GM10248 (cell line): ENCODE results near the gene THSD7A.

Experiments
- CTCF ChIA-PET: fragments of 300-600 bp; sonication (Branson Sonifier 250); formaldehyde crosslinking; extraction: SDS; loops from one replicate; lab custom pipeline; 2021; ENCODE audit warnings: antibody characterized with exemption; lab: Yijun Ruan, JAX
- POLR2A ChIA-PET: fragments of 350-650 bp; sonication (Branson Sonifier 250); formaldehyde crosslinking; extraction: SDS; loops from one replicate; lab custom pipeline; 2020; ENCODE audit warnings: antibody characterized with exemption; lab: Yijun Ruan, JAX
- DNase-seq: peaks from one replicate; pipeline ENCODE4 v3.0.0; 2012; ENCODE audit errors: extremely low spot score
- TF ChIP-seq, protein P1 (sequence below): IDR thresholded peaks from 2 replicates; pipeline ENCODE4 v1.5.1; 2012; ENCODE audit warnings: mild to moderate bottlenecking, low read depth; ENCODE audit errors: extremely low read depth, missing control alignments, control extremely low read depth

The THSD7A gene

DNA sequence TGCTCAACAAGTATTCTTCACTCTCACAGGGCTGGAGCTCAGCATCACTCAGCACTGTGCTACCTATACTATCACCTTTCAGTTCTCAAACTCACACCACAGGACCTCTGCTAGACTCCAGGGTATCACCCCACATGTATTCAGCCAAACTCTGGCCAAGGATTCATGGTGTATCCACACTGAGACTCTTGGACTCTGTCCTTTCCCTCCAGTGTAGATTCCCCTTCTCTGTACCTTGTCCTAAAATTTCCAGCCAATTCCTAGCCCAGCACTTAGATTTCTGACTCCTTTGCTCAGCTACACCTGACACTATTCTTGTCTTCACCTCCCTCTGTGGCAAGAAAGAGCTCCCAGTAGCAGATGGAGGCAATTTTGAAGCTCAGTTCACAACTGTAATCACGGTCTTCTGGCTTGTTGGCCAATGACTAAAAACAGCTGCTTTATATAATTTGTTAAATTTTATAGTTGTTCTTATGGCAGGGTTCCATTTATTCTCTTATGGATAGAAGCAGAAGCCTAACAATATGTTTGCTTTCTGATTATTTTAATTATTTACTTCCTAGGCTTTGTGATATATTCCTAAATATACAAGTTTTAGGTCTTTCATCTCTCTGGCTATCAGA lies 258.8 kb downstream of the THSD7A start:
- TF ChIP-seq, protein P1, sequence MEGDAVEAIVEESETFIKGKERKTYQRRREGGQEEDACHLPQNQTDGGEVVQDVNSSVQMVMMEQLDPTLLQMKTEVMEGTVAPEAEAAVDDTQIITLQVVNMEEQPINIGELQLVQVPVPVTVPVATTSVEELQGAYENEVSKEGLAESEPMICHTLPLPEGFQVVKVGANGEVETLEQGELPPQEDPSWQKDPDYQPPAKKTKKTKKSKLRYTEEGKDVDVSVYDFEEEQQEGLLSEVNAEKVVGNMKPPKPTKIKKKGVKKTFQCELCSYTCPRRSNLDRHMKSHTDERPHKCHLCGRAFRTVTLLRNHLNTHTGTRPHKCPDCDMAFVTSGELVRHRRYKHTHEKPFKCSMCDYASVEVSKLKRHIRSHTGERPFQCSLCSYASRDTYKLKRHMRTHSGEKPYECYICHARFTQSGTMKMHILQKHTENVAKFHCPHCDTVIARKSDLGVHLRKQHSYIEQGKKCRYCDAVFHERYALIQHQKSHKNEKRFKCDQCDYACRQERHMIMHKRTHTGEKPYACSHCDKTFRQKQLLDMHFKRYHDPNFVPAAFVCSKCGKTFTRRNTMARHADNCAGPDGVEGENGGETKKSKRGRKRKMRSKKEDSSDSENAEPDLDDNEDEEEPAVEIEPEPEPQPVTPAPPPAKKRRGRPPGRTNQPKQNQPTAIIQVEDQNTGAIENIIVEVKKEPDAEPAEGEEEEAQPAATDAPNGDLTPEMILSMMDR: no peak
- ChIA-PET POLR2A (no interaction called here), CTCF (interaction anchor here (1.1 kb wide), 1 partner anchor 41 kb away, joined by 3 read pairs; no protein-coding TSS in a partner anchor)
- DNase-seq: no peak

DNA sequence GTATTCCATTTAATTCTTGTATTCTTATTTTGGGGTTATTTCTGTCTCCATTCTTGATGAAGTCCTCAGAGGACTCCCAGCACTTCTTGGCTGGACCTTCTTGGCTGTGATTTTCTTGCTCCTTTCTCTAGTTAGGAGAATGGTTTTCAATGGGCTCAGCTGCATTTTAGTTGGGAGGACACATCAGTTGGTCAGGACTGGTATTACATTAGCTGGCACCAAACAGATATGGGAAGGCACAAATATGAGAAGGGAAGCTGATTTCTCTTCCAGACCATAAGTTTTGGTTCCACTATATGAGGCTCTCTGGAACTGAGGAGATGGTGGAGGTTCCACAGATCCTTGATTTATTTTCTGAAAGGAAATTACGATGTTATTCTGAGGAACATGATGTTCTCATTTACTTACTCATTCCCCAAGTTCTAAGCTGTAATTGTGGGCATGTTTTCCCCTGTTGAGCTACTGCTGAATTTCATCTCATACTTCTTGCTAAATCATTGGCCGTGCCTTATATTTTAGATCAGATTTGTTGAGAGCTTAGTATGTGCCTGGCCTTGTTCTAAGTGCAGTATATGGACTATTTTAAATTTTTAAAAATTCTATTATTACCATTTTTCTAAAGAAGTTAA lies 261.0 kb downstream of the THSD7A start:
- TF ChIP-seq, protein P1: no peak
- ChIA-PET CTCF (interaction anchor here (1.0 kb wide), 1 partner anchor 17 kb away, joined by 3 read pairs; no protein-coding TSS in a partner anchor), POLR2A (no interaction called here)
- DNase-seq: no peak

DNA sequence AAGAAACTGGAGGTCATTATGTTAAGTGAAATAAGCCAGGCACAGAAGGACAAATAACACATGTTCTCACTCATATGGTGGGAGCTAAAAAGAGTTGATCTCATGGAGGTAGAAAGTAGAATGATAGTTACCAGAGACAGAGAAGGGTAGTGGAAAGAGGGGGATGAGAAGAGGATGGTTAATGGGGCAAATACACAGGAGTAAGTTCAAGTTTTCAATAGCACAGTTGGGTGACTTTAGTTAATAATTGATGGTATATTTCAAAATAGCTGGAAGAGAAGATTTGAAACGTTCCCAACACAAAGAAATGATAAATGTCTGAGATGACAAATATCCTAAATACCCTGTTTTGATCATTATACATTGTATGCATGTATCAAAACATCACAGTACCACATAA lies 261.8 kb downstream of the THSD7A start:
- ChIA-PET POLR2A (no interaction called here), CTCF (interaction anchor here (0.8 to 1.0 kb wide), 2 partner anchors 16 to 23 kb away, joined by 3 read pairs; no protein-coding TSS in a partner anchor)
- DNase-seq: no peak
- TF ChIP-seq, protein P1: no peak

DNA sequence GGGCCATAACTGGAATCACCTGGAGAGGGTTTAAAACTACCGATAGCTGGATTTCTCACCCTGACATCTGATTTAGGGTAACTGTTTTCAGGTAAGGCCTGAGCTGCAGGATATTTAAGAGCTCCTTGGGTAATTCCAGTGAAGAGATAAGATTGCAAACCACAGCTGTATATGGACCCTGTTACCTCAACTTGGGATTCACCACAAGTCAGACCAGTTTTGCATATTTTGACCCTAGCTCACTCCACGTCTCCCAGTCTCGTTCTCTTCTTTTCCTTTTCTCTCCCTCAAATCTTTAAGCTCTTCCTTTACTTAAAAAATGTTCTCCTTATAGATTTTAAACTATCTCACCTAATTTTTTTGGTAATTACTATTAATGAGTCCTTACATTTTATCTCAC lies 264.4 kb downstream of the THSD7A start:
- TF ChIP-seq, protein P1: no peak
- CTCF ChIA-PET: no interaction called here

DNA sequence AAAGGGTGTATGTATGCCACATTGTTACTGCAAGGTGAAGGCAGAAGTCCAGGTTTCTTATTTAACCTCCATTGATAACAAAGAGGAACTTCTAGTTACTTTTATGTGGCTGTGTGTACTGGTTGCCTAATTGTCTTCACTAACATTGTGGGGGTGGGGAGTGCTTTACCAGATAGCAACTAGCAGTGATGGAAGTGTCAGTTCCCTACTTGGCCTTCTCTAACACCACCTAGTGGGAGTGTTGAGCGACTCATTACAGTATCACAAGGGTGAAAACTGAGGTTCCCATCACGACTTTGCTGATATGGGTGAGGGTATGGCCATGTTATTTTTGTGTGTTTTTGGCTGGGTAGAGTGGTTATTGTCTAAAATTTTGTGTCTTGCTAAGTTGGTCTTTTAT lies 274.4 kb downstream of the THSD7A start:
- TF ChIP-seq, protein P1: no peak
- POLR2A ChIA-PET: no interaction called here
- CTCF ChIA-PET: no interaction called here
- DNase-seq: peak; percentile 16

More for the DNA sequence above, 264.4 kb downstream of the THSD7A start:
- POLR2A ChIA-PET: no interaction called here
- DNase-seq: no peak

DNA sequence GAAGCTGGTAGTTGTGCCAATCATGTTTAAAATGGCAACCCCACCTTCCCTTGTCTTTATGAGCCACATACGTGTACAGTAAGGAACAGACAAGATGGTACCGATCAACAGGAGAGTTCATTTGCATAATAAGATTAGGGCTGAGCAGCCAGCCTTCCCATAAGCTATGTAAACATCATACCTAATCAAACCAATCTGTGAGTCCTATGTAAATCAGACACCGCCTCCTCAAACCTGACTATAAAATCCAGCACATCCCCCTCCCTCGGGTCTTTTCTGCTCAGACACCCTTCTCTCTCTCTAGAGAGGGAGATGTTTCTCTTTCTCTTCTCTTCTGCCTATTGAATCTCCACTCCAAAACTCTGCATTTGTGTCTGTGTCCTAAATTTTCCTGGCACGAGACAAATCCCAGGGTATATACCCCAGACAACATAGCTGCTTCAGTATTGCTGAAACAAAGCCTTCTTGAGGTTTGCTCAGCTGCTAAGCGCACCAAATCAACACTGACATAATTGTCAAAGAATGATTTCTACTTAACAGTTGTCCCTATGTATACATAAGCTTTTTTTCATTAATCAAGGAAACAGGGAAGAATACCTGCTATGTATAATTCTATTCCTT lies 279.2 kb downstream of the THSD7A start:
- CTCF ChIA-PET: interaction anchor here (1.0 to 1.9 kb wide), 3 partner anchors 9 to 33 kb away, joined by 3 to 5 read pairs (median 3); no protein-coding TSS in a partner anchor
- POLR2A ChIA-PET: no interaction called here
- DNase-seq: no peak
- TF ChIP-seq, protein P1: no peak
